Breast epithelium (tissue), 3 donors: Measurements from ENCODE around the gene RBPJ.

Experiments
- CTCF ChIP-seq, 3 donors: fragments of 450-650 bp; IDR thresholded peaks; one replicate each; pipeline ENCODE4 v1.5.1; 2016 to 2017; ENCODE audit warnings: antibody characterized with exemption in 3 of 3, mild to moderate bottlenecking in 3 of 3, moderate library complexity in 3 of 3
- POLR2A ChIP-seq: fragments of 450-650 bp; IDR thresholded peaks from one replicate; pipeline ENCODE4 v1.6.1; 2016; ENCODE audit warnings: antibody characterized with exemption, mild to moderate bottlenecking, moderate library complexity
- POLR2AphosphoS5 ChIP-seq, 3 donors: sonication (generic); formaldehyde crosslinking; IDR thresholded peaks; one replicate each; pipeline ENCODE4 v1.6.1; 2017; ENCODE audit warnings: antibody characterized with exemption in 3 of 3

- TF ChIP-seq CTCF (IDR thresholded peaks at IDR 0.05) (no peak), POLR2A (no peak), POLR2AphosphoS5 (IDR thresholded peaks at IDR 0.05) (no peak)
Observed at GRCh38 chr4:26290321-26290720, 30.5 kb upstream of the RBPJ start.
